Measurements from ENCODE around the gene KREMEN1.

- no peak for TF ChIP-seq CTCF (IDR thresholded peaks at IDR 0.05)
- no peak for TF ChIP-seq POLR2A (IDR thresholded peaks at IDR 0.05)
- TF ChIP-seq EP300 (IDR thresholded peaks at IDR 0.05): no peak
These were observed 78.5 kb downstream of the KREMEN1 start for GRCh38 chr22:29151316-29151715.

Data from upper lobe of left lung (tissue), 4 donors.